ENCODE measurements around the gene TSKU.

- no peak for TF ChIP-seq EZH2 (optimal IDR thresholded peaks at IDR 0.05; ENCODE audit: low read depth, low read length)
- TF ChIP-seq CTCF (IDR thresholded peaks at IDR 0.05; ENCODE audit: low read length) = no peak
- TF ChIP-seq EZH2phosphoT487 (IDR thresholded peaks at IDR 0.05; ENCODE audit: low read length) = no peak
These were observed 39.2 kb downstream of the TSKU start for GRCh38 chr11:76822406-76822805.

Data from MM.1S (cell line).